D721Med (cell line): ENCODE results near the gene ITGB8.
A peak's percentile ranks its signal among the peaks of the same experiment; 100 is the strongest.

Experiments used
- DNase-seq: peaks from one replicate; pipeline ENCODE4 v3.0.0; 2011; ENCODE audit warnings: low spot score; ENCODE audit not compliant: insufficient read length
- FAIRE-seq: peaks from 2 replicates; lab custom pipeline; 2011; peaks lifted over from hg19 to GRCh38; lab: Jason Lieb, UNC
- TF ChIP-seq, protein P1 (sequence below): IDR thresholded peaks from 2 replicates; pipeline ENCODE4 v1.5.1; 2012; ENCODE audit warnings: mild to moderate bottlenecking, control low read depth; ENCODE audit not compliant: insufficient read depth; ENCODE audit errors: missing control alignments

Gene ITGB8

DNA sequence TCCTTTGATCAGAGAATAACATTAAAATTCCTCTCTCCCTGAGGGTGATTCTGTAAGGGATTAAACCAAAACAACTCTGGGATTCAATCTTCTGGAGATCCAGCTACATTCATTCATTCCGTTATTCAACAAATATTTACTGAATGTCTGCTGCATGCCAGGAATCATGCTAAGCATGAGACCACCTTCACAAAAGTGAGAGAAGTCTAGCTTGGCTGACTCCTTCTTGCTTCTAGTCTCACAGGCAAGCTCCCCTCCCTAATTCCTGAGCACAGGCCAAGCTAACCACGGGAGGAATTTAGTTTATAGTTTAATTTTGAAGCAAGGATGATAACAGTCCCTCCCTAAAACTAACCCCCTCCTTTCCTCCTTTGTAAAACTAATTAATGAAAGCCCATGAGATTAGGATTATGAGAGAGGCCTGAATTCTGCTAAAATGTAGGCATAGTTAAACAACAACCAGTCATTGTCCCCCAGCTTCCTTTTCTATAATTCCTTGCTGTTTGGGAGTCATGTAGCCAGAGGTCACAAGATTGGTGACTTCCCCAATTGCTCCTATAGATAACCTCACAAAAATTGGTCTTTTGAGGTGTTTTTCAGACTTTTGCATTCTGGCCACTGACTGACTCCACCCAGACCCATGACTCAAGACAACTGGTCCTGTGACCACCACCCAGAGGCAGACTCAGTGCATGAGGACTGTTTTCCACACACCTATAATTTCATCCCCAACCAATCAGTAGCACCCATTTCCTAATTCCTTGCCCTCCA, 113.5 kb downstream of the ITGB8 start:
- DNase-seq (no peak), FAIRE-seq (no peak)
- TF ChIP-seq, protein P1, sequence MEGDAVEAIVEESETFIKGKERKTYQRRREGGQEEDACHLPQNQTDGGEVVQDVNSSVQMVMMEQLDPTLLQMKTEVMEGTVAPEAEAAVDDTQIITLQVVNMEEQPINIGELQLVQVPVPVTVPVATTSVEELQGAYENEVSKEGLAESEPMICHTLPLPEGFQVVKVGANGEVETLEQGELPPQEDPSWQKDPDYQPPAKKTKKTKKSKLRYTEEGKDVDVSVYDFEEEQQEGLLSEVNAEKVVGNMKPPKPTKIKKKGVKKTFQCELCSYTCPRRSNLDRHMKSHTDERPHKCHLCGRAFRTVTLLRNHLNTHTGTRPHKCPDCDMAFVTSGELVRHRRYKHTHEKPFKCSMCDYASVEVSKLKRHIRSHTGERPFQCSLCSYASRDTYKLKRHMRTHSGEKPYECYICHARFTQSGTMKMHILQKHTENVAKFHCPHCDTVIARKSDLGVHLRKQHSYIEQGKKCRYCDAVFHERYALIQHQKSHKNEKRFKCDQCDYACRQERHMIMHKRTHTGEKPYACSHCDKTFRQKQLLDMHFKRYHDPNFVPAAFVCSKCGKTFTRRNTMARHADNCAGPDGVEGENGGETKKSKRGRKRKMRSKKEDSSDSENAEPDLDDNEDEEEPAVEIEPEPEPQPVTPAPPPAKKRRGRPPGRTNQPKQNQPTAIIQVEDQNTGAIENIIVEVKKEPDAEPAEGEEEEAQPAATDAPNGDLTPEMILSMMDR = no peak

DNA sequence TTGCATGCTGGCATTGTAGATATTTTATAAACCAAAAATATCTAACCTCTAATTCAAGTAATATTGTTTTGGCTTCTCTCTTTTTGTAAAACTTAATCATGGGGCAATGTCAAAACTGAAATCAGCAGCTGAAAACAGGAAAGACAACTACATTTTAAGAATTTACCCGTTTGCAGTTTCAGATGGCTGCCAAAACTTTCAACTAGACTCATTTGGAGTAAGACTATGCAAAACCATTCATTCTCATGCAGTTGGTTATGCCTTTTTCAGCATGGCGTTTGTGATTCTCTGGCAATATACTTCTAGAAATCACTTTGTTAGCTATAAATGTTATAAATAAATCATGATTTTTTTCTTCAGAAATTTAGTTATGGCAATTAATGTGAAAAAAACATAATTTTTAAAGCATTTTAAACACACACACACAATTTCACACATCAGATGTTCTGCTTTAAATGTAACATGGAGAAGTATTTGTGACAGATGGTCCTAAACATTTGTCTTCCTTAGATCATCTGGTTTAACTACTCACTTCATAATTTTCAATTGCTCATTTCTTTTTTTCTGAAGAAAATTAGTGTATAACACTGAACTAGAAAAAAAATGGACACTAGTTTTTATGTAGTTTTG, 116.4 kb downstream of the ITGB8 start:
- DNase-seq (no peak), FAIRE-seq (peak; percentile 48)
- TF ChIP-seq, protein P1 = no peak

DNA sequence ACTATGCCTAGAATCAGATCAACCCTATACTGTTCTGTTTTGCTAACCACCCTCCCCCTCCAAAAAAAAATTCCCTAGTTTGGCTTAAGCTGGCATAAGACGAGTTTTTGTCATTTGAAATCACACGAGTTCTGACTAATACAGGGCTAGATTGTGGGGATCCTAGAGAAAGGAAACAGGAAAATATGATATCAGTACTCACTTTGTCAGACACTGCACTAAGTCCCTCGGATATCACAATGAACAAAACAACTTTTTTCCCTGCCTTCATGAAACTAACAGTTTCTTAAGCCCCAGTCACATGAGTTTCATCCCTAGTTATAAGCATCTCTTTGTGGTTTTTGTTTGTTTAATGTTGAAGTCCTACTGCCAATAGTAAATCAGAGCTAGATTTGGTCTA, 118.5 kb downstream of the ITGB8 start:
- no peak for FAIRE-seq
- TF ChIP-seq, protein P1 = no peak
- no peak for DNase-seq

DNA sequence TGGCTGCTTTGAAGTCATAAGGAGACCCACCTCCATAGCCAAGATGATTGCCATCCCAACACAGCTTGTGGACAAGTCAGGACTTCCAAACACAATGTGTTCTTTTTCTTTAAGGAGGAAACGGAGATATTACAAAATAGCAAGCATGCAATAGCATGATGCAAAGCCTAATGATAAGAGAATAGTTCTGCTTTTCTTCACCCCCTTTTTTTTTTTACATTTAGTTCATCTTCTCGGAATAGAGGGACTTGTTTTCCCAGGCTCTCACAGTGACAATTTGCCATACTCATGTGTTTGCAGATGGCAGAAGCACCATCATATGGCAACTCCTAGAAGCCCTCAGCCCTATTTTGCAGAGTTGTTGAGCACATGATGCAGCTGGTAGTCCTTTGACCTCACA, 119.8 kb downstream of the ITGB8 start:
- FAIRE-seq = no peak
- no peak for DNase-seq
- TF ChIP-seq, protein P1 = no peak

DNA sequence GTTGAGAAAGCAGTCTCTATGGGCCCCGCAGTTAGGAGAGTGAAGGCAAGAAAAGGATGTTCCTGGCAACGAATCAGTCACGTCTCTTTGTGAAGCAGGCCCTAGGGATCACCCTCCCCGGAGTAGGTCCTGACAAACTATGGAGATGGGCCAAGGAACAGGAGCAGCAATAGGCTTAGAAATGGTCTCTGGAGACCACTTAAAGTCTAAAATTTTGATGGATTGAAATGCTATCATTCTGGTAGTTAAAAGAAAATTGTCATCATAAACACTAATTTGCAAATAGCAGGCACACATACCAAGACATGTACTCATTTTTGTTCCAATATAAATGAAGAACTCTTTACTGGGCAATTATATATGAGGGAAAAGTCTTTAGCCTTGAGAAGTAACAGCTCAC, 123.5 kb downstream of the ITGB8 start:
- TF ChIP-seq, protein P1 = no peak
- no peak for FAIRE-seq

DNA sequence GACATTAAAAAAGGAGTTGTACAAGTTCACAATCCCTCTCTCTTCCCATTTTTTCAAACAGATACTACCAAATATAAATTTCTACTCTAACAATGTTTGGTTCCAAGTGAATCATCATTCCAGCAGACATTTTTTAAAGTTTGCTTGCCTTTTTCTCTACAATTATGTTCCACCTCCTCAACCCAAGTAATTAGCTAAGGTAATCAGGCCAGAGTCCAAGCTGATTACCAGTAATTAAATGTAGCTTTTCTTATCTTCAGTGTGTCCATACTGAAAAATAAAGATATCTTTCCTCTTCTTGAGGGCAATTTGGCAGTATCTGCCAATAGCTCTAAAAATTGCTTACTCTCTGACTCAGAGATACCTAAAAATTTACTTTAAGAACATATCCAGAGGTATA, 126.0 kb downstream of the ITGB8 start:
- FAIRE-seq (no peak), DNase-seq (no peak)

More for the DNA sequence above, 123.5 kb downstream of the ITGB8 start:
- no peak for DNase-seq

More for the DNA sequence above, 126.0 kb downstream of the ITGB8 start:
- TF ChIP-seq, protein P1 = no peak
